SK-N-SH (cell line): ENCODE results near the gene SYT7. TPM values are rescaled to one million over a fixed set of nuclear protein-coding genes. Genes with fewer than 3 reads are reported as not detected.

Source experiments
- CTCF ChIA-PET: fragments of 300-600, 350-600 bp; formaldehyde crosslinking; extraction: SDS; loops from one replicate; lab custom pipeline; 2021; lab: Yijun Ruan, JAX
- POLR2A ChIA-PET: fragments of 350-600 bp; sonication (Branson Sonifier 250); formaldehyde crosslinking; extraction: SDS; loops from one replicate; lab custom pipeline; 2020; ENCODE audit warnings: antibody characterized with exemption, inconsistent platforms; lab: Yijun Ruan, JAX
- DNase-seq: peaks from one replicate; pipeline ENCODE4 v3.0.0; 2012
- H2AFZ ChIP-seq: fragments of 200-600 bp; sonication (generic); 2 replicates; pipeline ENCODE4 v1.8.1; 2016; ENCODE audit warnings: antibody characterized with exemption, mild to moderate bottlenecking, low read depth
- H3F3A ChIP-seq: fragments of 200-600 bp; sonication (generic); replicated peaks from 2 replicates; pipeline ENCODE3; 2016; ENCODE audit warnings: antibody characterized with exemption, mild to moderate bottlenecking; ENCODE audit not compliant: insufficient read depth
- H3K27ac ChIP-seq, 2 experiments: fragments of 200-500 bp in 1 of 2; fragments of 200-600 bp in 1 of 2; sonication (Bioruptor generic) in 1 of 2; sonication (generic), shearing (Covaris generic) in 1 of 2; 2 replicates each; pipeline versions ENCODE4 v1.5.1 to v1.6.1; 2014 to 2016; ENCODE audit warnings: low read depth in 2 of 2, inconsistent platforms in 1 of 2, low read length in 1 of 2, mild to moderate bottlenecking in 1 of 2, mixed read lengths in 1 of 2
- H3K27me3 ChIP-seq: fragments of 200-600 bp; sonication (generic), shearing (Covaris generic); 2 replicates; pipeline ENCODE4 v1.6.1; 2016; ENCODE audit warnings: mixed run types; ENCODE audit not compliant: insufficient read depth
- H3K36me3 ChIP-seq, 2 experiments: fragments of 200-500 bp in 1 of 2; fragments of 200-600 bp in 1 of 2; sonication (Bioruptor generic) in 1 of 2; sonication (generic) in 1 of 2; replicated peaks in 1 of 2; 2 replicates each; pipeline versions ENCODE3 to v1.5.1; 2014 to 2016; ENCODE audit warnings: low read length in 1 of 2, mild to moderate bottlenecking in 1 of 2; ENCODE audit not compliant: insufficient read depth in 2 of 2, control insufficient read depth in 1 of 2
- H3K4me1 ChIP-seq, 2 experiments: fragments of 200-500 bp in 1 of 2; fragments of 200-600 bp in 1 of 2; sonication (Bioruptor generic) in 1 of 2; sonication (generic), shearing (Covaris generic) in 1 of 2; 2 replicates each; pipeline versions ENCODE4 v1.5.1 to v1.6.1; 2014 to 2016; ENCODE audit warnings: low read depth in 1 of 2, low read length in 1 of 2, mixed run types in 1 of 2; ENCODE audit not compliant: insufficient read depth in 2 of 2, control insufficient read depth in 1 of 2
- H3K4me2 ChIP-seq: fragments of 200-600 bp; sonication (generic), shearing (Covaris generic); 2 replicates; pipeline ENCODE4 v1.6.1; 2017; ENCODE audit warnings: mixed run types
- H3K4me3 ChIP-seq, 2 experiments: fragments of 200-500 bp in 1 of 2; fragments of 200-600 bp in 1 of 2; sonication (Bioruptor generic) in 1 of 2; sonication (generic), shearing (Covaris generic) in 1 of 2; 2 replicates each; pipeline versions ENCODE4 v1.5.1 to v1.8.1; 2014 to 2016; ENCODE audit warnings: low read depth in 2 of 2, inconsistent platforms in 1 of 2, low read length in 1 of 2, mild to moderate bottlenecking in 1 of 2, mixed read lengths in 1 of 2, moderate library complexity in 1 of 2
- H3K79me2 ChIP-seq: fragments of 200-600 bp; sonication (generic); 2 replicates; pipeline ENCODE4 v1.8.1; 2017; ENCODE audit warnings: mild to moderate bottlenecking; ENCODE audit not compliant: insufficient read depth
- H3K9ac ChIP-seq: fragments of 200-600 bp; sonication (generic); 2 replicates; pipeline ENCODE4 v1.6.1; 2017; ENCODE audit warnings: mixed run types
- H3K9me2 ChIP-seq: fragments of 200-600 bp; sonication (generic); 2 replicates; pipeline ENCODE4 v1.6.1; 2017; ENCODE audit warnings: mixed run types
- H3K9me3 ChIP-seq: fragments of 200-600 bp; sonication (generic); 2 replicates; pipeline ENCODE4 v1.6.1; 2017; ENCODE audit warnings: mixed run types, mild to moderate bottlenecking, moderate library complexity
- H4K20me1 ChIP-seq: fragments of 200-600 bp; sonication (generic); 2 replicates; pipeline ENCODE4 v1.6.1; 2017; ENCODE audit warnings: mild to moderate bottlenecking, mixed run types; ENCODE audit not compliant: insufficient read depth
- CTCF ChIP-seq: fragments of 200-600 bp; sonication (generic); IDR thresholded peaks from 2 replicates; pipeline ENCODE4 v1.6.1; 2017; ENCODE audit warnings: antibody characterized with exemption, mild to moderate bottlenecking, moderate library complexity
- EZH2phosphoT487 ChIP-seq: fragments of 200-600 bp; sonication (generic); IDR thresholded peaks from 2 replicates; pipeline ENCODE4 v1.6.1; 2017; ENCODE audit warnings: low read depth, mixed run types, mild to moderate bottlenecking, antibody characterized with exemption, moderate library complexity, borderline replicate concordance
- MAX ChIP-seq: IDR thresholded peaks from 2 replicates; pipeline ENCODE4 v1.4.0; 2012; ENCODE audit warnings: low read depth
- RCOR1 ChIP-seq: fragments of 150-350 bp; IDR thresholded peaks from 2 replicates; pipeline ENCODE4 v1.6.1; 2017; ENCODE audit warnings: antibody characterized with exemption, low read length
- REST ChIP-seq: IDR thresholded peaks from 2 replicates; pipeline ENCODE4 v1.6.1; 2012; ENCODE audit warnings: mild to moderate bottlenecking, low read depth, low read length, moderate library complexity
- RFX5 ChIP-seq: IDR thresholded peaks from 2 replicates; pipeline ENCODE4 v1.6.1; 2012; ENCODE audit warnings: mild to moderate bottlenecking, improper control_type of control experiment, low read length
- TCF12 ChIP-seq: IDR thresholded peaks from 2 replicates; pipeline ENCODE4 v1.4.0; 2012
- TEAD4 ChIP-seq: IDR thresholded peaks from 2 replicates; pipeline ENCODE4 v1.4.0; 2012; ENCODE audit warnings: mild to moderate bottlenecking, borderline replicate concordance; ENCODE audit not compliant: insufficient read depth
- YY1 ChIP-seq: IDR thresholded peaks from 2 replicates; pipeline ENCODE4 v1.4.0; 2012; ENCODE audit warnings: low read depth, mild to moderate bottlenecking
- WGBS: methylation state at CpG from one replicate; pipeline ENCODE4 v1.1.6; 2017; ENCODE audit warnings: low lambda C conversion rate; 5-methylcytosine and 5-hydroxymethylcytosine counted together
- polyA plus RNA-seq, 3 experiments: library from polyadenylated mRNA; depleted of rRNA; stranded (reverse); fragments of >200 nt; gene quantifications; 2 replicates each; pipeline ENCODE4 v1.2.3, GENCODE V29; 2012

The SYT7 gene
- polyA plus RNA-seq, 1 of the 3 experiments (the other 2 are of a cell fraction): 1.1 TPM

GRCh38 chr11:61564936-61565696, 15.8 kb downstream of the SYT7 start:
- Histone ChIP-seq H4K20me1 (no peaks in the 10 kb centered on the region), H3K4me3 (no peak overlapping the region), H3K9ac (no peak overlapping the region), H3K4me2 (no peak overlapping the region), H3F3A (no peaks in the 10 kb centered on the region), H3K9me2 (no peaks in the 10 kb centered on the region), H3K27ac (peak overlapping the region in 1 of 2 experiments; percentile 14; a peak in 1 of 4 replicates), H3K4me1 (peaks cover 0 to 62% of the 10 kb centered on the region in 2 experiments; a peak in 1 of 4 replicates), H3K79me2 (no peaks in the 10 kb centered on the region), H3K9me3 (no peaks in the 10 kb centered on the region), H3K36me3 (no peaks in the 10 kb centered on the region), H3K27me3 (no peaks in the 10 kb centered on the region), H2AFZ (no peak overlapping the region)
- no peak for DNase-seq
- POLR2A ChIA-PET: interaction anchor here (0.7 to 0.8 kb wide), 2 partner anchors 10 kb away, joined by 3 to 4 read pairs; no protein-coding TSS in a partner anchor
- TF ChIP-seq CTCF (no peak), YY1 (no peak), RFX5 (no peak), TEAD4 (no peak), RCOR1 (no peak), TCF12 (no peak)
- CTCF ChIA-PET: interaction anchor here (0.8 to 22.0 kb wide), 7 partner anchors 9 to 87 kb away, joined by 3 to 404 read pairs (median 6); partner anchors contain the start of gene LRRC10B
- WGBS: 34% methylated on average over 6 of the region's 8 CpGs

GRCh38 chr11:61560751-61561150, 20.1 kb downstream of the SYT7 start:
- no peak for DNase-seq
- CTCF ChIA-PET: interaction anchor here (0.6 to 4.7 kb wide), 10 partner anchors 8 to 83 kb away, joined by 3 to 19 read pairs (median 6); no protein-coding TSS in a partner anchor
- Histone ChIP-seq H3K36me3 (no peaks in the 10 kb centered on the region), H3K79me2 (no peaks in the 10 kb centered on the region), H3K9ac (no peak overlapping the region), H3K4me1 (peaks cover 0 to 56% of the 10 kb centered on the region in 2 experiments; a peak in 1 of 4 replicates), H3K9me2 (no peaks in the 10 kb centered on the region), H3K4me3 (no peak overlapping the region), H4K20me1 (no peaks in the 10 kb centered on the region), H3K27me3 (peaks cover 13% of the 10 kb centered on the region), H3F3A (no peaks in the 10 kb centered on the region), H2AFZ (no peak overlapping the region), H3K27ac (no peak overlapping the region), H3K9me3 (no peaks in the 10 kb centered on the region), H3K4me2 (no peak overlapping the region)
- POLR2A ChIA-PET: interaction anchor here (1.5 kb wide), 1 partner anchor 16 kb away, joined by 6 read pairs; no protein-coding TSS in a partner anchor
- 57% methylated on average over 3 of the region's 6 CpGs for WGBS
- TF ChIP-seq TEAD4: no peak
- no peak for TF ChIP-seq YY1
- TF ChIP-seq REST: no peak
- no peak for TF ChIP-seq EZH2phosphoT487
- no peak for TF ChIP-seq MAX
